Activated T-helper 17 cell treated with anti-CD3 and anti-CD28 coated beads, Interleukin-2, amount 50 U/mL, for 72 hours (primary cell): ENCODE measurements around the gene ZNF22. TPM values are rescaled to one million over a fixed set of nuclear protein-coding genes. Genes with fewer than 3 reads are reported as not detected.

ENCODE experiments used
- ATAC-seq: fragments of 150-1000 bp; cut with Tn5 transposase; replicated peaks from 2 replicates; pipeline ENCODE4 v1.10.0; 2021; ENCODE audit warnings: mild to moderate bottlenecking, moderate library complexity
- H3K27ac Mint-ChIP-seq: one replicate; pipeline ENCODE4 v1.8.0; 2022; ENCODE audit warnings: mixed read lengths
- H3K27me3 Mint-ChIP-seq: one replicate; pipeline ENCODE4 v1.8.0; 2022; ENCODE audit warnings: mixed read lengths
- H3K36me3 Mint-ChIP-seq: one replicate; pipeline ENCODE4 v1.8.0; 2022; ENCODE audit warnings: low read depth, mild to moderate bottlenecking, mixed read lengths
- H3K4me1 Mint-ChIP-seq: one replicate; pipeline ENCODE4 v1.8.0; 2022; ENCODE audit warnings: mixed read lengths
- H3K4me3 Mint-ChIP-seq: one replicate; pipeline ENCODE4 v1.8.0; 2022; ENCODE audit warnings: mild to moderate bottlenecking, mixed read lengths
- H3K9me3 Mint-ChIP-seq: one replicate; pipeline ENCODE4 v1.8.0; 2022; ENCODE audit warnings: mixed read lengths
- total RNA-seq, 2 donors: library from RNA; stranded (reverse); gene quantifications; one replicate each; pipeline ENCODE4 v1.2.3, GENCODE V29; 2022

ZNF22 gene
- total RNA-seq, 2 donors from 2014 or later = 7.3 to 12.6 TPM

DNA sequence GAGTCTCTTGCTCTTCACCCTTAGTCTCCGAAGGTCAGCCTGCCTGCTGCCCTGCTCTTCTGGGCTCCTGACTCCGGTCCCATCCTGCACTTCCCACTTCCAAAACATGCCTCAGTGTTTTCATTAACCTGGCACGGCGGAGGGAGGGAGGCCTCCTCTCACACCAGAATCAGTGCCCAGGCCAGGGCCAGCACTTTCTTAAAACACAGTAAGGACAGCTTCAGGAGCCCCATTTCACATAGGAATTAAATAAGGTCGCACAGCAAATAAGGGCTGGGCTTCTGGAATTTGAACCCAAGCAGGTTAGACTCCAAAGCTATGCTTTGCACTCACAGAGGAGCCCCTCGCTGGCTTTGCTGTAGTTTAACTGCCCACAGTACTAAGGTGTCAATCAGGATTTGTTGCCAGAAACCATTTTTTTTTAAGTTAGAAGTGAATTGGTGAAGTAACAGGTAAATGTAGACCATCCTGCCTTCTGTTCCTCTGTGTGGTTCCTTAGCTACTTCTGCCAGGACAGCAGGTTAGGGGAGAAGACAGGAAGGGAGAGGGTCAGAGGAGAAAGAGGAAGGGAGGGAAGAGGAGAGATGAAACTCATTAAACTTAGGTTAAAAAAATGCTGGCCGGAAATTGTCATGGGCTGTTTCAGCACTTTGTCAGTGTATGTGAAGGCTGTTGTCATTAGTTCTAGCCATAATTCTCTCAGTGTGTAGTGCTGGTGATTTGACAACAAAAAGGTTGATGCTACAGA is 40.1 kb upstream of the ZNF22 start:
- H3K4me1 Mint-ChIP-seq = peaks cover 6% of the 10 kb centered on the region
- no peak for ATAC-seq
- no peaks in the 10 kb centered on the region for H3K36me3 Mint-ChIP-seq
- no peaks in the 10 kb centered on the region for H3K27me3 Mint-ChIP-seq
- peak overlapping the region; percentile 86 for H3K4me3 Mint-ChIP-seq
- no peaks in the 10 kb centered on the region for H3K9me3 Mint-ChIP-seq
- H3K27ac Mint-ChIP-seq = no peak overlapping the region

DNA sequence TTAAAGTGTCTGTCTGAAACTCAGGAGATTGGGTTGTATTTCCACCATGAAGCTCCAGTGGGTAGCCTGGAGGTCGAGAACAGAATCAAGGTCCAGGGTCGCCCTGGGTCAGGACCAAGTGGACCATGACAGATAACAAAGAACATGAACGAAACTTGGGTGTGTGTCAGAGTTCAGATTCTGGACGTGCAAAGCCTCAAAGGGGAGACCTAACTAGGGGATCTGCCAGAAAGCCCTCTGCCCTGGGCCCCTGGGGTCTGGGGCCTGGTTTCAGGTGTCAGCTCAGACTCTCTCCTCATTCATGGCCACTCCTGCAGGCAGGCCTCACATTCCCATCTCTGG is 39.5 kb upstream of the ZNF22 start:
- no peaks in the 10 kb centered on the region for H3K9me3 Mint-ChIP-seq
- no peak for ATAC-seq
- H3K36me3 Mint-ChIP-seq = no peaks in the 10 kb centered on the region
- no peak overlapping the region for H3K4me3 Mint-ChIP-seq
- no peak overlapping the region for H3K27ac Mint-ChIP-seq
- no peaks in the 10 kb centered on the region for H3K27me3 Mint-ChIP-seq
- H3K4me1 Mint-ChIP-seq = peaks cover 11% of the 10 kb centered on the region

DNA sequence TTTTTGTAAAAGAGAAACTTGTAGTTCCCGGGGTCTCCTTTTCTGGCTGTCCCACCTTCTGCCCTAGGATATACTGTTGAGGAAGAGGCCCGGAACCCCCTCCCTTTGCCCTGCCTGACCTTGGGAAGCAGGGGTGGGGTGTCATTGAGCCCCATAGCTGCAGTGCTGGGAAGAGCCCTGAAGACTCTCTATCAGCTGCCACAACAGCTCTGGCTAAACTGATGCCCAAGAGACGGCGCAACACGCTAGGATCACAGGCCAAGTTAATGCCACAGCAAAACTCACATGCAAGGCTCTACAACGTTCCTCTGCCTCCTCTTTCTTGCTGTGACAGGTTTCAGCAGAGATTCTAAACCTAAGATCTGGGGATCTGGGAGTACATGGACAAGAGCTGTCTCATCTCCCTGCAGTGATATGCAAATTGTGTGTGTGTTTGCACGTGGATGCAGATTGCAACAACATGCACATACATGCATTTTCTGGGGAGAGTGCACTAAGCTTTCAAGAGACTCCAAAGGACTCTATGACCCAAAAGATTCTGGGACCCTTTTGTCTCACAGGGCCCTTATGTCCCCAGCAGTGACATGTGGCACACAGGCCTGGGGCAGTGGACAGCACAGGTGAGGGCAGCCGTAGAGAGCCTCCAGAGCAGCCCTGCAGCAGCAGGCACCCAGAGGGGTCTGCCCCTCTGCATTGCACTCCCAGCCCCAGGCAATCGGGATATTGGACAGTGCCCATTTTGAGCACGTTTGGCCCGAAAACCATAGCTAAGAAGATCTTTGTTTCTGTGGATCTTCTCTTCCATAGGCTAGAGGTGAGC is 38.6 kb upstream of the ZNF22 start:
- no peaks in the 10 kb centered on the region for H3K9me3 Mint-ChIP-seq
- H3K4me3 Mint-ChIP-seq = no peak overlapping the region
- no peak for ATAC-seq
- H3K36me3 Mint-ChIP-seq = no peaks in the 10 kb centered on the region
- H3K4me1 Mint-ChIP-seq = peaks cover 14% of the 10 kb centered on the region
- H3K27me3 Mint-ChIP-seq = no peaks in the 10 kb centered on the region
- H3K27ac Mint-ChIP-seq = peak overlapping the region; percentile 17

- no peak for ATAC-seq
- Mint-ChIP-seq H3K27ac (peak overlapping the region; percentile 17), H3K4me3 (no peak overlapping the region), H3K36me3 (no peaks in the 10 kb centered on the region), H3K9me3 (no peaks in the 10 kb centered on the region), H3K4me1 (peaks cover 14% of the 10 kb centered on the region), H3K27me3 (no peaks in the 10 kb centered on the region)
Observed at GRCh38 chr10:44962870-44963738, 37.6 kb upstream of the ZNF22 start.

GRCh38 chr10:44963772-44964633 is 36.7 kb upstream of the ZNF22 start:
- H3K27ac Mint-ChIP-seq = no peak overlapping the region
- no peaks in the 10 kb centered on the region for H3K27me3 Mint-ChIP-seq
- H3K4me3 Mint-ChIP-seq = no peak overlapping the region
- no peak for ATAC-seq
- H3K36me3 Mint-ChIP-seq = no peaks in the 10 kb centered on the region
- peaks cover 14% of the 10 kb centered on the region for H3K4me1 Mint-ChIP-seq
- no peaks in the 10 kb centered on the region for H3K9me3 Mint-ChIP-seq

DNA sequence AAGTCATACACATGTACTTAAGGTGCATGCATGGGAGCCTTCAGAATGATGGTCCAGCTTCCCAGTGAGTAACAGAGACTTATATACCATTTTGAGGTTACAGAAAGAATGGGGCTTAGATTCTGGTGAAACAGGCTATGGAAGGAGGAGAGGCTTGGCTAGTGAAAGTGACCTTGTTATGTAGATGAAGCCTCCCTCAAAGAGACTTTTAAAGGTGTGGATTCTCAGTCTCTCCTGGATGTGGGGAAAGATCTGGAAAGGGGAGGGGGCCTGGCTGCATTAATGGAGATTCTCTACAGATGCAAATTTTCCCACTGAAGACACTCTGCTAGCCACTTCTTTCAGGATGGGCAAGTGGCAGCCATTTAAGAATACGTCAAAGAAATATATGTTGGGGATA is 35.6 kb upstream of the ZNF22 start:
- Mint-ChIP-seq H3K27ac (no peak overlapping the region), H3K4me3 (no peak overlapping the region), H3K27me3 (no peaks in the 10 kb centered on the region), H3K9me3 (no peaks in the 10 kb centered on the region), H3K36me3 (no peaks in the 10 kb centered on the region), H3K4me1 (peaks cover 16% of the 10 kb centered on the region)
- no peak for ATAC-seq

DNA sequence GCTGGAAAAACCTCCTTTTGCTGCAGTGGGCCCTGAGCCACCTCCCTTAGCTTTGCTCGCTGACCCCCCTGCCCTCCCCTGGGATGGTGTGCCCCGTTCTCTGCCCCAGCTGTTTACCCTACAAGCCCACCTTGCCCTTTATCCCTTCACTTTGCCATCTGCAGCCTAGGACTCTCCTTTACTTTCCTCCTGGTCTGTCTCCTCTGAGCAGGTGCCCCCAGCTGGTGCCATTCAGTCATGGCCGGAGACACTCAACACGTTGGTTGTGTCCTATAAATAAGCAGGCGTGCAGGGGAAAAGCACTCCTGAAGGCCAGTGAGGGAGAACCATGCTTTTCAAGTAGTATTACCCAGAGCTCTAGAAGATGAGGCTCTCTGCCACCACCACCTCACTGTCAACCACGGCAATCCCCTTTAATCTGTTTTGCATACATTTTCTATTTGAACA is 35.0 kb upstream of the ZNF22 start:
- peaks cover 16% of the 10 kb centered on the region for H3K4me1 Mint-ChIP-seq
- H3K36me3 Mint-ChIP-seq = no peaks in the 10 kb centered on the region
- H3K27me3 Mint-ChIP-seq = no peaks in the 10 kb centered on the region
- ATAC-seq = peak; percentile 60
- peak overlapping the region; percentile 19 for H3K4me3 Mint-ChIP-seq
- H3K27ac Mint-ChIP-seq = peak overlapping the region; percentile 34
- H3K9me3 Mint-ChIP-seq = no peaks in the 10 kb centered on the region

DNA sequence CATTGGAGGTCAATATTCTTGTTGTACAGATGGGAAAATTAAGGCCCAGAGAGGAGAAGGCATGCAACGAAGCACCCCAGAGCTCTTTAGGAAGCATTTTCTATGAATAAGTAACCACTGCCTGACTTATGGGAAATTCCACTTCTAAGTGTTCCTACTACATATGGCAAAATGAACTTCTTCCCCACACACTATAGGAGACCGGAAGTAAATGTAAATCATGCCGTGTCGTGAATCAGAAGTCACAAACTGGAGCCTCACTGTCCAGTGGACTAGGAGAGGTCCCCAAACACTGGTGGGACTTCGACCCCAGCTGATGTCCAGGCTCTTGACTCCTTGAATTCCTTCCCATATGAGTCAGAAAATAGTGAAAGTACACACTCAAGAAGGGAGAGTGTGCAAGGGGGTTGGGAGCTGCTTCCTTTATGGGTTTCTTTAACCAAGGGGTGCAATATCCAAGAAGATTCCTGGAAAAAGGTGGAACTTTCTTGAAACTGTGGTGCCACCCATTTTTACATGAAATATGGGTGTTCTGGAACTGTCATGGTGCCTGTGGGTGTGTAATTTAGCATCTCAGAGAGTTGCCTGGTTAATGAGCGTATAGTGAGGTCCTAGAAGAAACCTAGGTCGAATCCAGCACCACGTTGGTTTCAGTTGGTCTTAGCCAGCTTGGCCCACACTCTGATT is 34.5 kb upstream of the ZNF22 start:
- no peaks in the 10 kb centered on the region for H3K36me3 Mint-ChIP-seq
- no peaks in the 10 kb centered on the region for H3K9me3 Mint-ChIP-seq
- H3K4me3 Mint-ChIP-seq = peak overlapping the region; percentile 19
- peak overlapping the region; percentile 34 for H3K27ac Mint-ChIP-seq
- ATAC-seq = peak; percentile 61
- peaks cover 16% of the 10 kb centered on the region for H3K4me1 Mint-ChIP-seq
- no peaks in the 10 kb centered on the region for H3K27me3 Mint-ChIP-seq

DNA sequence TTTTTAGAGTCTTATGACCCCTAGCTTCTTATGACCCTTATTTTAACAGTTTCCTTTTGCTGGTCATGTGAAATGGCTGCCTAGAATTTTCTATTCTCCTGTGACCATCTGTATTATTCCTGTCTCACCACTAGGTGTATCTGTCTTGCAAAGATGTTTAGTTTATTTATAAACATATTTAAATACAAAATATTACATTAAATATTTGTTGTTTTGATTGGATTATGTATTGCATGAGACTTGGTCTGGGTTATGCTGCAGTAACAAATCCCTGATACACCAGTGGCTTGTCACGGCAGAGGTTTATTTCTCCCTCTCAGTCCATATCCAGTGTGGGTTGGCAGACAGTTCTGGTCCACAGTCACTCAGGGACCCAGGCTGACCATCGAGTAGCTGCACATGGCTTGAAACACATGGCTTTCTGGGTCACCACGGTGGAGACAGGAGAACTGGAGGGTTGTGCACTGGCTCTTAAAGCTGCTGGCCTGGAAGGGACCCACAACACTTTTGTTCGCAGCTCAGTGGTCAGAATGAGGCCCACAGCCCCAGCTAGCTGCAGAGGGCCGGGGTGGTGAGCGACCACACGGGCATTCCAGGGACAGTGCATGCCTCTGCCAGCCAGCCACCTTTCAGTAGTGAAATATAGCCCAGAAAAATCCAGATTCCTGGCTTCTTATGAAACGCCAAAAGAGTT is 33.8 kb upstream of the ZNF22 start:
- Mint-ChIP-seq H3K36me3 (no peaks in the 10 kb centered on the region), H3K27ac (no peak overlapping the region), H3K27me3 (no peaks in the 10 kb centered on the region), H3K9me3 (no peaks in the 10 kb centered on the region), H3K4me3 (peak overlapping the region; percentile 19), H3K4me1 (peaks cover 16% of the 10 kb centered on the region)
- ATAC-seq = no peak

DNA sequence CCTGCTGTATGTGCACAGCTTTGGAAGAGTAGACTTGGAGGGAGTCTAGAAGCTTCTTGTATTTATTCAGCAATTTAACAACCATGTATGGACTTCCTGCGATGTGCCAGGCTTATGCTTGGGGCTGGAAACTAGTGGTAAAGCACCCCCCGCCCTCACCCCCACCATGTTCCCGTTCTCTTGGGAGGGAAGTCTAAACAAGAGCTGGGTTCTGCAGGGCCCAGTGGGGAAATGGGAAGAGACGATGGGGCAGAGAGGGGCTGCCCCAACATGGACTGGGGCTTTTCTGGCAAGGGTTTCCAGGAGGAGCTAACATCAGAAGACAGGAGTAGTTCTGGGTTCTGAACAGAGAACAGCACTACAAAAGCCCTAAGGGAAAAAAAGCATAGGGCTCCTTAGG is 33.1 kb upstream of the ZNF22 start:
- H3K27ac Mint-ChIP-seq = no peak overlapping the region
- no peaks in the 10 kb centered on the region for H3K36me3 Mint-ChIP-seq
- peak; percentile 19 for ATAC-seq
- H3K27me3 Mint-ChIP-seq = no peaks in the 10 kb centered on the region
- peak overlapping the region; percentile 10 for H3K4me3 Mint-ChIP-seq
- peaks cover 16% of the 10 kb centered on the region for H3K4me1 Mint-ChIP-seq
- H3K9me3 Mint-ChIP-seq = no peaks in the 10 kb centered on the region

DNA sequence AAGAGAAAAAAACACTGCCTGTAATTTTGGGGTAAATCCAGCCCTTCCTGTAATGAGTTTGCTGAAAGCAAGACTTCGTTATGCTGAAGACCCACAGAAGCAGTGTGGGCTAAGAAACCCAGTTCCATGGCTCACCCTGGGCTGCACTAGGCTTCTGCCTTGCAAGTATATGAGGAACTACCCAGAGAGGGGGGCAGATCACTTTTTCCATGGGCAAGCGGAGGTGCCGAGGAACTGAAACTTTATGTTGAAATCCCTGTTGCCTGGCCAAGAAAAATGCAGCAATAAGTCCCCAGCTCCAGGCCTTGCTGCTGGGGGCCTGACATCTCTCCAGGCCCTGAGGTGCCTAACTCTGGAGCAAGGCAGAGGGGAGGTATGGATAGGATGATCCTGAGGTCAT is 32.6 kb upstream of the ZNF22 start:
- no peaks in the 10 kb centered on the region for H3K36me3 Mint-ChIP-seq
- peak; percentile 16 for ATAC-seq
- no peaks in the 10 kb centered on the region for H3K27me3 Mint-ChIP-seq
- H3K9me3 Mint-ChIP-seq = no peaks in the 10 kb centered on the region
- peaks cover 16% of the 10 kb centered on the region for H3K4me1 Mint-ChIP-seq
- H3K4me3 Mint-ChIP-seq = peak overlapping the region; percentile 10
- H3K27ac Mint-ChIP-seq = no peak overlapping the region

GRCh38 chr10:44968500-44969400 is 32.0 kb upstream of the ZNF22 start:
- Mint-ChIP-seq H3K4me3 (no peak overlapping the region), H3K27me3 (no peaks in the 10 kb centered on the region)
- peak; percentile 18 for ATAC-seq

More at GRCh38 chr10:44968500-44969400, 32.0 kb upstream of the ZNF22 start:
- Mint-ChIP-seq H3K27ac (peak overlapping the region; percentile 2), H3K9me3 (no peaks in the 10 kb centered on the region), H3K4me1 (peaks cover 16% of the 10 kb centered on the region), H3K36me3 (no peaks in the 10 kb centered on the region)
